T-helper 2 cell (primary cell): ENCODE results near the gene RRP8.

Experiments
- DNase-seq, 5 experiments: peaks; one replicate each; pipeline versions ENCODE4 v3.0.0 to v3.0.0-alpha.2; 2012 to 2022
- total RNA-seq, 2 donors: gene quantifications; one replicate each; lab custom pipeline; 2026; lab: John Stamatoyannopoulos, UW

RRP8 gene
- 36.2 to 42.0 reads per million in 2 donors for total RNA-seq

DNA sequence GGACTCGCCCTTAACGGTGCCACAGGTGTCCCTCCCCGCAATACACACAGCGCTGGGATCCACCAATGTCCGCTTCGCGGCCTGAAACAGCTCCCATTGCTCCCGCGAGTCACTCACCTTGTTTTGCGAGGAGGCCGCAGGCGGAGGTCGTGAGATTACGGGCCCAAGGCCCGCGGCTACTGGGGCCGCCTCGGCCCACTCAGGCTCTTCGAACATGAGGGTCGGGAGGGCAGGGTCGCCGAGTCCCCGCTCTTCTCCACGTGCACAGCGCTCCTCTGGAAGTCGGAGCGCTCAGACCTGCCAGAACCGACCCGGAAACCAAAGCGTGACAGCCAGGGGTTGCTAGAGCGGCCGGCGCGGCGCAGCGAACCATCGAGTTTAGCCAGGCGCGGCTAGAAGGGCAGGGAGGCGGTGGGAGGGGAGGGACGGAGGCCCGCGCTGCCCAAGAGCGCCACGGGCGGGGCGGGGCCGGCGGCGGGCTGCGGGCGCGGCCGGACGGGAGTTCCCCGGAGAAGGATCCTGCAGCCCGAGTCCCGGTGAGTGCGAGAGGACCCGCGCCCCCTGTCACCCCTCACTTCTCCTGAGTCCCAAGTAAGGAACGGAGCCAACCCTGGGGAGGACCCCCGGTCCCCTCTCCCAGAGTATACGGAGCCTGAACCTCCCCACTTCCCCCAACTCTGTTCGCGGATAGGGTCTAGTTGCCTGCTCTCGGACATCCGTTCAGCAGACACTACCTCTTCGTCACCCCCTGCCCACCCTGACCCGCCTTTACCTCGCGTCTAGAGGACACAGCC, at the start of gene RRP8, which contains the start of gene ILK:
RRP8 (minus strand) TSS at position 330 of the 794 bp plus-strand sequence; CDS start at position 216, 114 bp downstream.
ILK (plus strand) TSS at position 488 of the 794 bp plus-strand sequence. CDS start 498 bp downstream, outside the sequence.
- peak; percentile 64 to 93 (median 78) for DNase-seq

DNA sequence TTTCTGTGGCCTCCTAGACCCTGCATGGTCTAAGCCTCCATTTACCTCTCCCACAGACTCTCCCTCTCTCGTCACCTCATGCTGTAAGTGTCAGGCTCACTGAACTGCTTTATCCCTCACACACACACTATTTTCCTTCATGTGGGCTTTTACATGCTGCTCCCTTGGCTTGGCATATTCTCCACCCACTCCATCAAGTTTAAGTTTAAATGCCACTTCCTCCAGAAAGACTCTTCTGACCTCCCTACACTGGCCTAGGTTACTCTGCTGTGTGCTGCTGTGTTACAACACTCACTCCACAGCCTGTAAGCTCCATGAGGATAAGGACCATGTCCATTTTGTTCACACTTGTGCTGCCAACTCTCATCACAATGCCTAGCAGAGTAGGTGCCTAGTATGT, 49.7 kb upstream of the RRP8 start:
- DNase-seq: no peak

- no peak for DNase-seq
These were observed 48.8 kb upstream of the RRP8 start for GRCh38 chr11:6652182-6652581.

- DNase-seq: no peak
These were observed 47.6 kb upstream of the RRP8 start for GRCh38 chr11:6650980-6651379.

DNA sequence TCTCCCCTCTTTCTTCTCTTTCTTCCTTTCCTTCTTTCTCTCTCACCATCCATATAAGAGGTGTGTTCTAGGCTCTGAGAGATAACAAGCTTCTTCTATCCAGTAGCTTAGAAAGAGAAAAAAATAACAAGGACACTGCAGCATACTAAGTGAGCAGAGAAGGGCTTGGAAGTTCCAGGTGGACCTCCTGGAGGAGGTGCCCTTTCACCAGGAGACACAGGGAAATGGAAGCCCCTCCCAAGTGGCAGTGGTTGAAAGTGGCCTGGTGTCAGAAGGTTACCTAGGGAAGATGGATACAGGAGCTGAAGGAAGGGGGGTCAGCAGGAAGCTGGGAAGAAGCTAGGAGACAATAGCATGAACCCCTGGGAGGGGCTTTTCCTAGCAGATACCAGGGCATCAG, 46.7 kb upstream of the RRP8 start:
- DNase-seq: no peak

- DNase-seq: no peak
These were observed 45.1 kb upstream of the RRP8 start for GRCh38 chr11:6648501-6648900.

- no peak for DNase-seq
These were observed 44.4 kb upstream of the RRP8 start for GRCh38 chr11:6647836-6648235.

DNA sequence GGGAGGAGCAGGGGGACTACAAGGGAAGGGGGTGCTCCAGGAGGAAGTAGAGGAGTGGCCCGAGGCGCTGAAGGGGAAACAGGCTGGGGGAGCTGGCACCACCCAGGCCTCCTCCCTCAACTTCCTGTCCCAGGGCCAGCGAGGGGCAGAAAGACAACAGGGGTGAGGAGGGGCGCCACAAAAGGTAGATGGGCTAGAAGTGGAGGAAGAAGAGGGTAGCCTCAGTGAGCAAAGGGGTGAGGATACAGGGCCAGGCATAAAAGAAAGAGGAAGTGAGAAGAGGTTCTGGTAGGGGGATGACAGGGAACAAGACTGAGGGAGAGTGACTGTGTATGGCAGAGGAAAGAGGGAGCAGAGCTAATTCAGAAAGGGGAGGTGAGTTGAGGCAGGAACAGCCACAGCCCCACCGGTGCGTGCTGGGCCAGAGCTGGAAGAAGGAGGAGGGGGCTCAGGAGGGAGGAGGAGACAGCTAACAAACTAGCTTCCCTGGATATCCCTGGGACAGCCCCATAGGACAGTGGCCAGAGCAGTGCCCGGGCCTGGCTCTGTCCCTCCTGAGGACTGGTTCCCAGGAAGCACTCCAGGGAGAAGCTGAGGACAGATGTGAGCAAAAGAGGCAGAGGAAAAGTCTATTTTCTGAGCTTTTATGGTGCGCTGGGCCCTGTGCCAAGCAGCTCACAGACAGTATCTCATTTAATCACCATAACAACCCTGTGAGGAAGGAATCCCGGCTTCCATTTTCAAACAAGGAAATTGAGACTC, 43.7 kb upstream of the RRP8 start:
- peak in 1 of 5 experiments; percentile 45 for DNase-seq

- no peak for DNase-seq
These were observed 43.1 kb upstream of the RRP8 start for GRCh38 chr11:6646576-6646917.

DNA sequence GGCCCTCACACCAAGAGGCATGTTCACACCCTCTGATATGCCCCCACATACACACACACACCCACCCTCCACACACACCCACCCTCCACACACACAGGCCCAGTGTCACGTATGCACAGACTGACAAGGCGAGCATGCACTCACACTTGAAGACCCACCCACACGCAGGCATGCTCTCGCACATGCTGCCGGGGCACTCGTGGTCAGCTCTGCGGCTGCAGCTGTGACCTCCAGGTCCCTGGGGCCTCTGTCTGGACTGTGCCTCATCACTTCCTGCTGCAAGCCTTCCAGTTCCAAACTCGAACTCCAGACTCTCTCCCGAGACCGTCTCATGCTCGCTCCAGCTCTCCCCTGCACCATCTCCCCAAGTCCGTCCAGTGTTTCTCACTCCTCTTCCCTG, 42.7 kb upstream of the RRP8 start:
- DNase-seq: no peak

DNA sequence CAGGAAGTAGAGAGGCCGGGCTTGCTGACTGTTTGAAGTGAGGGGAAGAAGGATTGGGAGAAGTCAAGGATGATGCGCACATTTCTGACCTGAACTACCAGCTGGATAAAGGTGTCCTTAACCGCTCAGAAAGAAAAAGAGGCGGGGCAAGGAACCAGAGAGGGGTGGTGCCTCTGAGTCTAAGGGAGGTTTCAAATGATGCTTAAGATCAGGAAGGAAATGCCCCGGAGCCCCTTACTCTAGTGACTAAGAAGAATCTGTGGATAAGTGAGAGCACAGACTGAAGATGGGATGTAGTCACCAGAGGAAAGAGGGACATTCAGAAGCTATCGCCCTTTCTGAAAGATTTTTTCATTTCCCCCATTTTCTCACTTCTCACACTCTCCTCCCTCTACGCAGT, 39.5 kb upstream of the RRP8 start:
- no peak for DNase-seq

DNA sequence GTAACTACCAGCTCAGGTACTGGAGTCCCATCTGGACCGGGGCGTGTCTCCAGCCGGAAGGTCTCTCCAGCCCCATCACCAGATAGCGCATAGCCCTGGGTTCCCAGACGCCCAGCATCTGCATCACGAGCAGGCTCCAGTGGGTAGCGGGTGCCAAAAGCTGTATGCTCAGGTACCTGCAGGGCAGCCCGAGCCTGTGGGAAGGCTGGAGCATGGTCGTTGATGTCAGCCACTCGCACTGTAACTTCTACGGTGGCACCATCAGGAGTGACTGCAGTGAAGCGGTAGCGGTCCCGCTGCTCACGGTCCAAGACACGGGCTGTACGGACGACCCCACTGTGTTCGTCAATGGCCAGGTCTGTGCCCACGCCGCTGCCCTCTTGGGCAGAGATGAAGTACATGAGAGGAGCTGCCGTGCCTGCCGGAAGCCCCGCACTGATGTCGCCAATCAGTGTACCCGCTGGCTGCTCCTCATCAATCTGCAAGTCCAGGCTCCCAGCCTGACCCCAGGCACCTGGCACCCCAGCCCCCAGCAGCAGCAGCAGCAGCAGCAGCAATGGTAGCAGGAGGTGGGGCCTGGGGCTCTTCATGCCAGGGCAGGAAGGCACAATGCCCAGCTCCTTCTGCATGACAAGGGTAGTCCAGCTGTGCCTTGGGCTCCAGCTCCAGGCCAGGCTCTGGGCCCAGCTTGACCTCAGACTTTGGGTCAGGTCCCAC, 37.7 kb upstream of the RRP8 start:
- DNase-seq: no peak

DNA sequence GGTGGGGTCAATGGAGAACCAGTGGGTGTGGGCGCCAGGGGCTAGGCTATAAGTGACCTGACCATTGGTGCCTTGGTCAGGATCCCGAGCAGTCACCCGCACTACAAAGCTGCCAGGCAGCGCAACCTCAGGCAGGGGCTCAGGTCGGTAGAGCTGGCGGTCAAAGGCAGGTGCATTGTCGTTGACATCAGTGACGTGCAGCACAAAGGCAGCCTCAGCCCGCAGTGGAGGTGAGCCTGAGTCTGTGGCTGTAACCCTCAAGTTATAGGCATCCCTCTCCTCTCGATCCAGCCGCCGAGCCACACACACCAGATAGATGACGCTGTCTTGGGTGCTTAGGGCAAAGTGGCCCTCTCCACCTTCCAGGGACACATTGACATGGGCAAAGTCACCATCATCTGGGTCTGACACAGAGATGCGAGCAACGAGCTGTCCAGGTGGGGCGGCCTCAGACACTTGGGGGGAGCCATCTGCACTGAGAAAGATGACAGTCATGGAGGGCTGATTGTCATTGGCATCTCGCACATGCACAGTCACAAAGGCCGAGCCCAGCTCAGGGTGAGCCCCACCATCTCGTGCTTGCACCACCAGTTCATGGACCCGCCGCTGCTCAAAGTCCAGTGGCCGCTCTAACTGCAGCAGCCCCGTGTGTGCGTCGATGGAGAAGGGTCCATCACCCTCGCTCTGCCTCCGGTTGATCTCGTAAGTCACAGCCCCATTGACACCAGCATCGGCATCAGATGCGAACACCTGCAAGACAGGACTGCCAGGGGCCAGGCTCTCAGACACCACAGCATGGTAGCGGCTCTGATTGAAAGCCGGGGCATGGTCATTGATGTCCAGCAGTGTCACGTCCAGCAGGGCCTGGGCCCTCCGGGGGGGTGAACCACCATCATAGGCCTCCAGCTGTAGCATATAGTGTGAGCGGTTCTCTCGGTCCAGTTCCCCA, 36.9 kb upstream of the RRP8 start:
- no peak for DNase-seq

GRCh38 chr11:6638429-6638828, 35.0 kb upstream of the RRP8 start:
- no peak for DNase-seq

DNA sequence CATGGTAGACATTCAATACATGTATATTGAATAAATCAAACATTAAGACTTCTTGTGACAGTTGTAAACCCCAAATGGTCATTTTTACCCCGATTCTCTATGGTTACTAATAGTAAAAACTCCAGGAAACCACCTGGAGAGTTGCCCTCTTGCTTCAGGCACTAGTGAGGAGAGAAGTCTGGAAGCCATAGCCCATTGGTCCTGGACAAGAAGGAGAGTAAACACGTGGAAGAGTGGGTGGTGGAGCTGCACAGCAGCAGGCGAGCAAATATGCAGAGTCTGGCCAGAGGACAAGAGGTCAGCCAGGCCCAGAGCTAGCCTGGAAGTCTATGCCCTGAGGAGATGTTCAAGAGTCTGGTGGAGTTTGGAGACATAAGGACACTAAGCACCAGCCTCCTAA, 34.5 kb upstream of the RRP8 start:
- no peak for DNase-seq

GRCh38 chr11:6636480-6636879, 33.1 kb upstream of the RRP8 start:
- DNase-seq: no peak

- no peak for DNase-seq
These were observed 31.9 kb upstream of the RRP8 start for GRCh38 chr11:6635082-6635932.

GRCh38 chr11:6634534-6634933, 31.1 kb upstream of the RRP8 start:
- DNase-seq: no peak

DNA sequence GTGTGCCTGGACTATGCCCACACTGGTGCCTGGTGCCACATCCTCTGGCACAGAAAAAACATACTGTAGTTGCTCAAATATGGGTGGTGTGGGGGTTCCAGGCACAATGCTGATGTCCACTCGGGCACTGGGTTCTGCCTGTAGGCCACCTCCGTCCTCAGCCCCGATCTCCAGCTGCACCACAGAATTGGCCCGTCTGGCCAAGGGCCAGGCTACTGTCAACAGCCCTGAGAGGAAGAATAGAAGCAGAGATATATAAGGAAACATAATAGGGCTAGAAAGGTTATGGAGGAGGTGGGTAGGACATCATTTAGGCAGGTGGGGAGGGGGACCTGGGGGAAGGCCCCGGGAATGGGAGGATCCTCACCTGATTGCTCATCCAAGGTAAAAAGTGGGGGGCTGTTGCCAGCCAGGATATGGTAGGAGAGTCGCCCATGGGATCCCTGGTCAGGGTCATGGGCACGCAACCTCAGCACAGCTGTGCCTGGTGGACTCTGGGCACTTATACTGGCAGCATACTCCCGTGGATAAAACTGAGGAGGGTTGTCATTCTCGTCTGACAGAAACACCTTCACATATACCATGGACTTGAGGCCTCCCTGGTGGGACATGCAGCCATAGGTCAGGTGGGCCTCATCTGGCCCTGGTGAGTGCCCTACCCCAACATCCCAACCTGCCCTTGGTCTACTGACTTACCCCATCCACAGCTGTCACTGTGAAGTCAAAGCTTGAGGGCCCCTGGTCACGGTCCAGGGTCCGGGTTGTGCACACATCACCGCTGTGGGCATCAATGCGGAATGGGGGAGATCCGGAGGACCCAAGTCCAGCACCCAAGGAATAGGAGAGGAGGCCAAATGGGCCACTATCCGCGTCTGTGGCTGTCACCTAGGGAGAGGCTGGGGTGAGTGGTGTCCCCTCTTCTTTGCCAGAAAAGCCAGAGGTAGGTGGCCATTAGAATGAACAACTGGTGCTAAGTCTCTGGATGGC, 30.3 kb upstream of the RRP8 start:
- no peak for DNase-seq
